ENCODE results near the gene FAT1. TPM values are rescaled to one million over a fixed set of nuclear protein-coding genes. Genes with fewer than 3 reads are reported as not detected.

Gene FAT1
- total RNA-seq, 1 experiment from 2014 or later, result 107 TPM

DNA sequence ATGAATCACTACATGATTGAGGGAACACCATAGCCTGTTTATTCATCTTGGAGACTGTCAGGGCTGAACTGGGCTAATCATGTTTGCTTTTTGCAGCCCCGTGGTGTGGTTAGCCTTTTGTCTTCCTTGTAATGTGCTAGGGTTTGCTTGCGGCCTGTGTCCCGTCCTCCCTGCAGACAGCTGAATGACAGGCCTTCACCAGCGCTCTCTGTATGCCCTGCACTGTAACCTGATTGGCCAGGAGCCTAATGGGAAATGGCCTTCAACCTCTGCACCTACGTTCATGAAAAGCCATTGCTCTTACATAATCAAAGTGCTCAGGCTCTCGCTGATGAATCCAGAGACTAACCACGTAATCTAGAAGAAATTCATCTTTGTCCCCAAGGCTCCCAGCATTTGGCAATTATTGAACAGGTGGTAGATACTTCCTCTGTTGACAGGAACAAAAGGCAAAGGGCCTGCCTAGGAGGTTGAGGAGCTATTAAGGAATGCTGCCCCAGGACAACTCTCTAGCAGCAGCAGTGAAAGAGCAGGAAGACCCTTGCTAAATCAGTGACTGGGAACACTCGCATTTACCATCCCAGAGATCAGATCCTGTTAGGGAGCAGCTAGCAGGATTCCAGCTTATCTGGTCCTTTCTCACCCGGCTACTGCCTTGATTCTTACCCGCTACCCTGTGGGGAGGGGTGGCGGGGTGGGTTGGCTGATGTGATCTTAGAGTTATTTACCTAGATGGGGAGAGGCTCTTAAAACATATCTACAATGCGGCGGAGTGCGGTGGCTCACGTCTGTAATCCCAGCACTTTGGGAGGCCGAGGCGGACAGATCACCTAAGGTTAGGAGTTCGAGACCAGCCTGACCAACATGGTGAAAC, 42.3 kb upstream of the FAT1 start:
- H3K27ac ChIP-seq (ENCODE audit: low read depth, low read length, poor library complexity, severe bottlenecking), result no peak overlapping the region
- BruUV-seq (replicated peaks), result no TSS peak
- intact Hi-C loops (cut with micrococcal nuclease; ENCODE audit: unreplicated experiment), result no loop called here
- no peak for TF ChIP-seq EZH2 (IDR thresholded peaks at IDR 0.05; ENCODE audit: borderline replicate concordance, low read depth, low read length, poor library complexity, severe bottlenecking)
- TF ChIP-seq, protein P1, sequence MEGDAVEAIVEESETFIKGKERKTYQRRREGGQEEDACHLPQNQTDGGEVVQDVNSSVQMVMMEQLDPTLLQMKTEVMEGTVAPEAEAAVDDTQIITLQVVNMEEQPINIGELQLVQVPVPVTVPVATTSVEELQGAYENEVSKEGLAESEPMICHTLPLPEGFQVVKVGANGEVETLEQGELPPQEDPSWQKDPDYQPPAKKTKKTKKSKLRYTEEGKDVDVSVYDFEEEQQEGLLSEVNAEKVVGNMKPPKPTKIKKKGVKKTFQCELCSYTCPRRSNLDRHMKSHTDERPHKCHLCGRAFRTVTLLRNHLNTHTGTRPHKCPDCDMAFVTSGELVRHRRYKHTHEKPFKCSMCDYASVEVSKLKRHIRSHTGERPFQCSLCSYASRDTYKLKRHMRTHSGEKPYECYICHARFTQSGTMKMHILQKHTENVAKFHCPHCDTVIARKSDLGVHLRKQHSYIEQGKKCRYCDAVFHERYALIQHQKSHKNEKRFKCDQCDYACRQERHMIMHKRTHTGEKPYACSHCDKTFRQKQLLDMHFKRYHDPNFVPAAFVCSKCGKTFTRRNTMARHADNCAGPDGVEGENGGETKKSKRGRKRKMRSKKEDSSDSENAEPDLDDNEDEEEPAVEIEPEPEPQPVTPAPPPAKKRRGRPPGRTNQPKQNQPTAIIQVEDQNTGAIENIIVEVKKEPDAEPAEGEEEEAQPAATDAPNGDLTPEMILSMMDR (conservative IDR thresholded peaks at IDR 0.05; ENCODE audit: low read depth, low read length), result no peak
- no peak for DNase-seq (ENCODE audit: low spot score)
- CTCF ChIA-PET, result interaction anchor here (0.8 kb wide), 1 partner anchor 42 kb away, joined by 3 read pairs; the partner anchor contains the start of gene FAT1
- H3K4me1 ChIP-seq (ENCODE audit: insufficient read depth, low read length, poor library complexity, severe bottlenecking), result peaks cover 15% of the 10 kb centered on the region
- no peaks in the 10 kb centered on the region for H3K36me3 ChIP-seq (ENCODE audit: insufficient read depth, low read length, poor library complexity, severe bottlenecking)
- H3K9me3 ChIP-seq (ENCODE audit: low read depth, low read length, poor library complexity, severe bottlenecking), result no peaks in the 10 kb centered on the region
- no peaks in the 10 kb centered on the region for H3K27me3 ChIP-seq (replicated peaks; ENCODE audit: insufficient read depth, low read depth, low read length, poor library complexity)
- POLR2A ChIA-PET (ENCODE audit: low non-redundant PET), result no interaction called here
- no peak overlapping the region for H3K4me3 ChIP-seq (ENCODE audit: low read depth, low read length, poor library complexity, severe bottlenecking)

DNA sequence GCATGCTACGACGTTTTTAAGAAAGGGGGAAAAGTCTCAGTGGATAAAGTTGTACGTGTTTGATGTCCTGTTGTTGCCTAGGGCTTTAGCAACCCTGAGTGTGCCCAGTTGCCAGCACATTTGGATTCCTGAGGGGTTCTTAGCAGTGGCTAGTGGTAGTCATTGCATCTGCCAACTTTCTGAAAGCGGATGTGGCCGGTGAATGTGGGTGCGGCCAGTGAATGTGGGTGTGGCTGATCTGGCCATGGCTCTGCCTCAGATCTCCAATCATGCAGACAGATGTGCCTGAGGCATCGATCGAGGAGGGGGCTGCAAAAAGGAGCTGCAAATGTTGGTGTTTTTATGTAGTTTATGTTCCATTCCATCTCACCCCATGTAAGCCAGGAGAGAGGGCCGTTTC, 41.5 kb upstream of the FAT1 start:
- no peak for TF ChIP-seq EZH2 (IDR thresholded peaks at IDR 0.05; ENCODE audit: borderline replicate concordance, low read depth, low read length, poor library complexity, severe bottlenecking)
- TF ChIP-seq, protein P1 (conservative IDR thresholded peaks at IDR 0.05; ENCODE audit: low read depth, low read length), result no peak
- H3K4me1 ChIP-seq (ENCODE audit: insufficient read depth, low read length, poor library complexity, severe bottlenecking), result peaks cover 16% of the 10 kb centered on the region
- no peak for DNase-seq (ENCODE audit: low spot score)
- no TSS peak for BruUV-seq (replicated peaks)
- POLR2A ChIA-PET (ENCODE audit: low non-redundant PET), result no interaction called here
- H3K36me3 ChIP-seq (ENCODE audit: insufficient read depth, low read length, poor library complexity, severe bottlenecking), result no peaks in the 10 kb centered on the region
- intact Hi-C loops (cut with micrococcal nuclease; ENCODE audit: unreplicated experiment), result no loop called here
- H3K27me3 ChIP-seq (replicated peaks; ENCODE audit: insufficient read depth, low read depth, low read length, poor library complexity), result no peaks in the 10 kb centered on the region
- H3K9me3 ChIP-seq (ENCODE audit: low read depth, low read length, poor library complexity, severe bottlenecking), result no peaks in the 10 kb centered on the region
- no peak overlapping the region for H3K27ac ChIP-seq (ENCODE audit: low read depth, low read length, poor library complexity, severe bottlenecking)
- CTCF ChIA-PET, result interaction anchor here (0.8 kb wide), 1 partner anchor 41 kb away, joined by 3 read pairs; the partner anchor contains the start of gene FAT1
- H3K4me3 ChIP-seq (ENCODE audit: low read depth, low read length, poor library complexity, severe bottlenecking), result no peak overlapping the region

DNA sequence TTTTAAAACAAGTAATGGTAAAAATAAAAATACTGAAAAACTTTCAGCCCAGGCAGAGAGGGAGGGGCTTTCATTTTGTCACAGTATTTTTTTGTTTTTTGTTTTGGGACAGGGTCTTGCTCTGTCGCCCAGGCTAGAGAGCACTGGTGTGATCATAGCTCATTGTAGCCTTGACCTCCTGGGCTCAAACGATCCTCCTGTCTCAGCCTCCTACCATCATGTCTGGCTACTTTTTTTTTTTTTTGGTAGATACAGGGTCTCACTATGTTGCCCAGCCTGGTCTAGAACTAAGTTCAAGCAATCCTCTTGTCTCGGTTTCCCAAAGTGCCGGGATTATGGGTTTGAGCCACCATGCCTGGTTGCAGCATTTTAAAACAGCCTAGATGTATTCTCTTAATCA, 40.8 kb upstream of the FAT1 start:
- TF ChIP-seq EZH2 (IDR thresholded peaks at IDR 0.05; ENCODE audit: borderline replicate concordance, low read depth, low read length, poor library complexity, severe bottlenecking), result no peak
- TF ChIP-seq, protein P1 (conservative IDR thresholded peaks at IDR 0.05; ENCODE audit: low read depth, low read length), result no peak
- H3K27ac ChIP-seq (ENCODE audit: low read depth, low read length, poor library complexity, severe bottlenecking), result no peak overlapping the region
- H3K4me1 ChIP-seq (ENCODE audit: insufficient read depth, low read length, poor library complexity, severe bottlenecking), result peaks cover 16% of the 10 kb centered on the region
- DNase-seq (ENCODE audit: low spot score), result no peak
- no peaks in the 10 kb centered on the region for H3K27me3 ChIP-seq (replicated peaks; ENCODE audit: insufficient read depth, low read depth, low read length, poor library complexity)
- no peaks in the 10 kb centered on the region for H3K9me3 ChIP-seq (ENCODE audit: low read depth, low read length, poor library complexity, severe bottlenecking)
- CTCF ChIA-PET, result no interaction called here
- no TSS peak for BruUV-seq (replicated peaks)
- intact Hi-C loops (cut with micrococcal nuclease; ENCODE audit: unreplicated experiment), result no loop called here
- no peak overlapping the region for H3K4me3 ChIP-seq (ENCODE audit: low read depth, low read length, poor library complexity, severe bottlenecking)
- no peaks in the 10 kb centered on the region for H3K36me3 ChIP-seq (ENCODE audit: insufficient read depth, low read length, poor library complexity, severe bottlenecking)
- POLR2A ChIA-PET (ENCODE audit: low non-redundant PET), result no interaction called here

Measured in A673 (cell line).